Left lung (tissue), 10 donors: ENCODE results near the gene NOXA1. TPM values are rescaled to one million over a fixed set of nuclear protein-coding genes. Genes with fewer than 3 reads are reported as not detected.

Source experiments
- ATAC-seq: fragments of 200-7000 bp; cut with Tn5 transposase; one replicate; pipeline ENCODE4 v1.9.1; 2020; ENCODE audit warnings: moderate library complexity
- DNase-seq, 4 donors: peaks; one replicate each; pipeline ENCODE4 v3.0.0-alpha.2; 2013 to 2020
- H3K27ac ChIP-seq, 2 donors: fragments of 200-600 bp; sonication (generic) in 1 of 2; one replicate each; pipeline versions ENCODE4 v1.5.0 to v1.8.0; 2020 to 2021
- H3K27me3 ChIP-seq, 2 donors: fragments of 200-600 bp; sonication (generic) in 1 of 2; one replicate each; pipeline versions ENCODE4 v1.5.0 to v1.8.0; 2020 to 2021
- H3K36me3 ChIP-seq, 2 donors: fragments of 200-600 bp; sonication (generic) in 1 of 2; one replicate each; pipeline versions ENCODE4 v1.5.0 to v1.8.0; 2020 to 2021
- H3K4me1 ChIP-seq, 2 donors: fragments of 200-600 bp; one replicate each; pipeline ENCODE4 v1.8.0; 2021
- H3K4me3 ChIP-seq, 2 donors: fragments of 200-600 bp; sonication (generic) in 1 of 2; one replicate each; pipeline versions ENCODE4 v1.5.0 to v1.8.0; 2020 to 2021; ENCODE audit warnings: mild to moderate bottlenecking in 1 of 2
- H3K9me3 ChIP-seq, 2 donors: fragments of 200-600 bp; sonication (generic) in 1 of 2; one replicate each; pipeline versions ENCODE4 v1.5.0 to v1.8.0; 2020 to 2021
- intact Hi-C, 2 donors: fragments of 100-400 bp; cut with DNase I; formaldehyde crosslinking; loops; one replicate each; pipeline versions ENCODE4 v1.11.2 to v1.14.2; 2022
- polyA plus RNA-seq, 6 donors: library from polyadenylated mRNA; unstranded; fragments of 120-200 nt; gene quantifications; one replicate each; pipeline ENCODE4 v1.2.1, GENCODE V29; 2013; ENCODE audit not compliant: insufficient read length in 6 of 6
- total RNA-seq, 2 donors: library from RNA; stranded (reverse); fragmentation: NEBNext Ultra II Directional; extraction: Animal tissue kit (Norgen Biotek cat#: 25700); gene quantifications; one replicate each; pipeline ENCODE4 v1.2.1, GENCODE V29; 2021
- TF ChIP-seq, protein P1 (sequence below), 2 donors: fragments of 200-600 bp; sonication (generic) in 1 of 2; IDR thresholded peaks; one replicate each; pipeline versions ENCODE4 v1.5.0 to v1.8.0; 2021; ENCODE audit warnings: antibody characterized with exemption in 2 of 2
- donor health status: DM: no; HTN: yes; CAD: no.
- donor health status: DM: no; HTN: no; CAD: no.

The NOXA1 gene
- total and polyA plus RNA-seq, 8 donors, result 4.5 to 8.7 (median 6.9) TPM

DNA sequence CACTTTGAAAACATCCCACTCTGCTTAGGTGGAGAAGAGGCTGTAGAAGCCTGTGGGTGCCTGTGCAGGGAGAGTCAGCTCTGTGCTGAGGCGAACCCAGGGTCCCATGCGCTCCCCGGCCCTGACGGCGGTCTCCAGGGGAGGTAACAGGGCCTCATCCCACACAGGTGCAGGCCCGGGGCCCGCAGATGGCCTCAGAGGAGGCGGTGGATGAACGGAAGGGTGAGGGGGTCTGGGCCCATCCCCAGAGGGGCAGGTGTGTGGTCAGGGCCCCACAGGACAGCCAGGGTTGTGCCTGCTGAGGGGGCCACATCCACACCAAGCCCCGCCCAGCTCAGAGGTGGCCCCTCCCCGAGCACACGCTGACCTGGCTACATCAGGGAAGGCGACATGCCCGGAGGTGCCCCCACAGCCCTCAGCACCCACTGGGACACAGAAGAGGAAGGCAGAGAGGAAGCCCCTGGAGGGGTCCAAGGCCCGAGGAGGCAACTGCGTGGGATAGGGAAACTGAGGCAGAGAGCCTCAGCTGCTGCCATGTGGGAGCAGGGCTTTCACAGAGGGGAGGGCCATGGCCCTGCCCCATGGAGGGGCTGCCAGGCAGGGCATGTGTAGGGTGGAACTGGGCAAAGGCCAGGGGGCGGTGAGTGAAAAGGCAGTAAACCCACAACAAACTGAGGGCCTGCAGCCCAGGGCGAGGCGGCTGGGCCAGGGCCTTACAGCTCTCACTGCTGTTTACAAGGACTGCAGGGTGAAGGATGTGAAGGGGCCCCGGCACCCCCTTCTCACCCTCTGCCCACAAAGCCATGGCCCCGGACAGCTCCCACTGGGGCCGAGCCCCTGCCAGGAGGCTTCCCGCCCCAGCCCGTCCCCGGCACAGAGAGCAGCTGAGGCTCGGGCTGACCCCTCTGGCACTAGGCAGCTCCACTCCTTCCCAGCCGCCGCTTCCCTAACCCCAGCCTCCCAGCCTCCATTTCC lies 29.7 kb upstream of the NOXA1 start:
- TF ChIP-seq, protein P1, sequence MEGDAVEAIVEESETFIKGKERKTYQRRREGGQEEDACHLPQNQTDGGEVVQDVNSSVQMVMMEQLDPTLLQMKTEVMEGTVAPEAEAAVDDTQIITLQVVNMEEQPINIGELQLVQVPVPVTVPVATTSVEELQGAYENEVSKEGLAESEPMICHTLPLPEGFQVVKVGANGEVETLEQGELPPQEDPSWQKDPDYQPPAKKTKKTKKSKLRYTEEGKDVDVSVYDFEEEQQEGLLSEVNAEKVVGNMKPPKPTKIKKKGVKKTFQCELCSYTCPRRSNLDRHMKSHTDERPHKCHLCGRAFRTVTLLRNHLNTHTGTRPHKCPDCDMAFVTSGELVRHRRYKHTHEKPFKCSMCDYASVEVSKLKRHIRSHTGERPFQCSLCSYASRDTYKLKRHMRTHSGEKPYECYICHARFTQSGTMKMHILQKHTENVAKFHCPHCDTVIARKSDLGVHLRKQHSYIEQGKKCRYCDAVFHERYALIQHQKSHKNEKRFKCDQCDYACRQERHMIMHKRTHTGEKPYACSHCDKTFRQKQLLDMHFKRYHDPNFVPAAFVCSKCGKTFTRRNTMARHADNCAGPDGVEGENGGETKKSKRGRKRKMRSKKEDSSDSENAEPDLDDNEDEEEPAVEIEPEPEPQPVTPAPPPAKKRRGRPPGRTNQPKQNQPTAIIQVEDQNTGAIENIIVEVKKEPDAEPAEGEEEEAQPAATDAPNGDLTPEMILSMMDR (IDR thresholded peaks at IDR 0.05), result no peak
- intact Hi-C loops, result no loop called here
- Histone ChIP-seq H3K27ac (no peak overlapping the region), H3K27me3 (no peaks in the 10 kb centered on the region), H3K4me3 (no peak overlapping the region), H3K4me1 (peaks cover 0 to 3% of the 10 kb centered on the region in 2 donors), H3K36me3 (peaks cover 0 to 6% of the 10 kb centered on the region in 2 donors), H3K9me3 (no peaks in the 10 kb centered on the region)
- DNase-seq (peak in 1 of 4 donors; percentile 53), ATAC-seq (no peak)

DNA sequence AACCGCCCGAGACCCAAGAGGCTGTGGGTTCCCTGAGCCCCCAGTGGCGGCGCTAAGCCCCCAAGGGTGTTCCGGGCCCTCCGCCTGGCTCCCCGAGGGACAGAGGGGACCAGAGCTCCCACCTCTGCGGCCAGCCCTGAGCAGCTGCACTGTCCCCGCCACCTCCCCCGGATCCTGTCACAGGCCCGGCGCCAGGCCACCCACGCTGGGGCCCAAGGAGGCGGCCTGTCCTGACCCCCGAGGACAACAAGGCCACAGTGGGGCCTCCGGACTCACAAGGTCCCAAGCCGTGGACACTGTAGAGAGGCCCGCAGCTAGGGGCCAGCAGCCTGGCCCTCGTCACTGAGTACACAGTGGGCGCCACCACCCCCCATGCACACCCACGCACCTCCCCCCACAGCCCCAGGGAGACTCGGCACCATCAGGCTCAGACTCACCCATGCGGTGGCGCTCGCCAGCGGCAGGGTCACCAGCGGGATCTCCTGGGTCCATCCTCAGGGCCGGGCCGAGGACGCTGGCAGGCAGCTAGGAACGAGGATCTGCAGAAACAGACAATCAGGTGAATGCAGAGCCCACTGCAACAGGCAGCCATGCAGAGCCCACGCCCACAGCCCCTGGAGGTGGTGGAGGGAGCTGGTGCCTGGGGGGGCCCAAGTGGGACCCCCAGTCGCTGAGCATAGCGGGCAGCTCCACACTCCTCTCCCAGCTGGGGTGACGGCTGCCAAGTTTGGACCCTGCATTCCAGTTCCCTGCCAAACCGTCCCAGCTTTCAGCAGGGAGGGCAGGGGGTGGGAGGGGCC lies 28.1 kb upstream of the NOXA1 start:
- H3K27ac ChIP-seq, result no peak overlapping the region
- no peak for ATAC-seq
- no peaks in the 10 kb centered on the region for H3K27me3 ChIP-seq
- no peak overlapping the region for H3K4me3 ChIP-seq
- H3K9me3 ChIP-seq, result no peaks in the 10 kb centered on the region
- peaks cover 0 to 3% of the 10 kb centered on the region in 2 donors for H3K4me1 ChIP-seq
- TF ChIP-seq, protein P1 (IDR thresholded peaks at IDR 0.05), result no peak
- H3K36me3 ChIP-seq, result peaks cover 0 to 6% of the 10 kb centered on the region in 2 donors
- DNase-seq, result peak in 1 of 4 donors; percentile 66
- intact Hi-C loops, result no loop called here

DNA sequence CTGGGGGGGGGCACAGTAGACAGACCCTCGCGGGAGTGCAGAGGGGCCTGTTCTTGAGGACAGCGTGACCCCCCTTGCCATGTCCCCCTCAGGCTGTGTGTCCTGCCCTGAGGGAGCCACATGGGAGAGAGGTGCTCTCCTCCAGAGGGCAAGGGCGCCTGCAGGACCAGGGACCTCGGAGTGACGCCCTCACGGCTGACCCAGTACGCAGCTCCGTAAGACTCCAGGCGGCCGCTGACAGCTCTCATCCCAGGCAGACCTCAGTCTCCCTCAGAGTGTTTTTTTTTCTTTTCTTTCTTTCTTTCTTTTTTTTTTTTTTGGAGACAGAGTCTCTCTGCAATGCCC lies 27.6 kb upstream of the NOXA1 start:
- intact Hi-C loops, result no loop called here
- Histone ChIP-seq H3K4me1 (peaks cover 0 to 3% of the 10 kb centered on the region in 2 donors), H3K4me3 (no peak overlapping the region), H3K36me3 (peaks cover 0 to 6% of the 10 kb centered on the region in 2 donors), H3K9me3 (no peaks in the 10 kb centered on the region), H3K27ac (no peak overlapping the region), H3K27me3 (no peaks in the 10 kb centered on the region)
- no peak for ATAC-seq
- TF ChIP-seq, protein P1 (IDR thresholded peaks at IDR 0.05), result no peak
- no peak for DNase-seq

DNA sequence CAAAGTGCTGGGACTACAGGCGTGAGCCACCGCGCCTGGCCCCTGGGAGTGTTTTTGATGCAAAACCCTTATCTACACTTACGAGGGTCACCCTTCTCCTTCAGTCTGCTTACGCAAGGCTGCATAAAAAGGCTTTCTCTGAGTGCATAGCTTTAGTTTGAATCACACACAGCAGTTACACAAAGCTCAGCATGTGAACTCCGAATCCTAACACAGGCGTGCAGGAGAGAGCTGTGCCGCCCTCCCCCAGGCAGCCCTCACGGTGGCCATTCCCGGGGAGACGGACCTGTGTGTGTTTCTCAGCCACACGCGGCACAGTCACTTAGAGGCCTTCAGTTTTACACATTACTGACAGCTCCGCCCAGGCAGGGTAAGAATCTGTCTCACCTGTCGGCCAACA lies 27.0 kb upstream of the NOXA1 start:
- intact Hi-C loops, result no loop called here
- no peak for ATAC-seq
- DNase-seq, result no peak

More for the DNA sequence above, 27.0 kb upstream of the NOXA1 start:
- TF ChIP-seq, protein P1 (IDR thresholded peaks at IDR 0.05), result no peak
- Histone ChIP-seq H3K36me3 (peaks cover 0 to 6% of the 10 kb centered on the region in 2 donors), H3K4me1 (peaks cover 0 to 3% of the 10 kb centered on the region in 2 donors), H3K4me3 (no peak overlapping the region), H3K27me3 (no peaks in the 10 kb centered on the region), H3K9me3 (no peaks in the 10 kb centered on the region), H3K27ac (no peak overlapping the region)
